ENCODE measurements around the gene LRP5.

DNA sequence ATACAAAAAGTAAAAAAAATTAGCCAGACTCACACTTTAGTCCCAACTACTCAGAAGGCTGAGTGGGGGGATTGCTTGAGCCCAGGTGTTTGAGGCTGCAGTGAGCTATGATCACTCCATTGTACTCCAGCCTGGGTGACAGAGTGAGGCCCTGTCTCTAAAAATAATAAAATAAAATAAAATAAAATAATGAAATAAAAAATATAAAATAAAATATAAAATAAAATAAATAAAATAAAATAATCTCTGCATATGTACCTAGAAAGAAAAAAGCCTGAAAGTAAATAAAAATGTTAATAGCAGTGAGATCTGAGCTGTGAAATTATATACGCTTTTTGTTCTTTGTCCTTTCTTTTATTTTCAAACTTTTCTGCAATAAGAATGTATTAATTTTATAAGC is 17.1 kb upstream of the LRP5 start:
- no peak for TF ChIP-seq CTCF (conservative IDR thresholded peaks at IDR 0.05; ENCODE audit: low read depth in 2 of 2)
- TF ChIP-seq, protein P1, sequence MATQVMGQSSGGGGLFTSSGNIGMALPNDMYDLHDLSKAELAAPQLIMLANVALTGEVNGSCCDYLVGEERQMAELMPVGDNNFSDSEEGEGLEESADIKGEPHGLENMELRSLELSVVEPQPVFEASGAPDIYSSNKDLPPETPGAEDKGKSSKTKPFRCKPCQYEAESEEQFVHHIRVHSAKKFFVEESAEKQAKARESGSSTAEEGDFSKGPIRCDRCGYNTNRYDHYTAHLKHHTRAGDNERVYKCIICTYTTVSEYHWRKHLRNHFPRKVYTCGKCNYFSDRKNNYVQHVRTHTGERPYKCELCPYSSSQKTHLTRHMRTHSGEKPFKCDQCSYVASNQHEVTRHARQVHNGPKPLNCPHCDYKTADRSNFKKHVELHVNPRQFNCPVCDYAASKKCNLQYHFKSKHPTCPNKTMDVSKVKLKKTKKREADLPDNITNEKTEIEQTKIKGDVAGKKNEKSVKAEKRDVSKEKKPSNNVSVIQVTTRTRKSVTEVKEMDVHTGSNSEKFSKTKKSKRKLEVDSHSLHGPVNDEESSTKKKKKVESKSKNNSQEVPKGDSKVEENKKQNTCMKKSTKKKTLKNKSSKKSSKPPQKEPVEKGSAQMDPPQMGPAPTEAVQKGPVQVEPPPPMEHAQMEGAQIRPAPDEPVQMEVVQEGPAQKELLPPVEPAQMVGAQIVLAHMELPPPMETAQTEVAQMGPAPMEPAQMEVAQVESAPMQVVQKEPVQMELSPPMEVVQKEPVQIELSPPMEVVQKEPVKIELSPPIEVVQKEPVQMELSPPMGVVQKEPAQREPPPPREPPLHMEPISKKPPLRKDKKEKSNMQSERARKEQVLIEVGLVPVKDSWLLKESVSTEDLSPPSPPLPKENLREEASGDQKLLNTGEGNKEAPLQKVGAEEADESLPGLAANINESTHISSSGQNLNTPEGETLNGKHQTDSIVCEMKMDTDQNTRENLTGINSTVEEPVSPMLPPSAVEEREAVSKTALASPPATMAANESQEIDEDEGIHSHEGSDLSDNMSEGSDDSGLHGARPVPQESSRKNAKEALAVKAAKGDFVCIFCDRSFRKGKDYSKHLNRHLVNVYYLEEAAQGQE (IDR thresholded peaks at IDR 0.05; ENCODE audit: unreplicated experiment) = no peak
- no peak for TF ChIP-seq EZH2 (IDR thresholded peaks at IDR 0.05; ENCODE audit: low read depth, unreplicated experiment)
- TF ChIP-seq ZNF114 (CRISPR knock-in tag; IDR thresholded peaks at IDR 0.05) = no peak
- TF ChIP-seq POLR2AphosphoS5 (IDR thresholded peaks at IDR 0.05; ENCODE audit: low read depth) = no peak
- TF ChIP-seq EZH2phosphoT487 (IDR thresholded peaks at IDR 0.05; ENCODE audit: unreplicated experiment) = no peak
